Neutrophil (primary cell): Measurements from ENCODE around the gene ASPA.

ENCODE experiments used
- H3K27ac ChIP-seq: fragments of 200-600 bp; sonication (generic); 2 replicates; pipeline ENCODE4 v1.5.1; 2016; ENCODE audit warnings: mild to moderate bottlenecking, moderate library complexity
- H3K27me3 ChIP-seq: fragments of 200-600 bp; sonication (generic); 2 replicates; pipeline ENCODE4 v1.6.0; 2016; ENCODE audit warnings: mild to moderate bottlenecking
- H3K36me3 ChIP-seq: fragments of 200-600 bp; sonication (generic); 2 replicates; pipeline ENCODE4 v1.5.1; 2017
- H3K4me1 ChIP-seq, 2 experiments: fragments of 200-600 bp in 1 of 2; sonication (generic) in 1 of 2; 1 replicate in 1 of 2; 2 replicates in 1 of 2; pipeline versions ENCODE4 v1.5.1 to v1.6.1; 2013 to 2016; ENCODE audit warnings: low read depth in 1 of 2, low read length in 1 of 2, mild to moderate bottlenecking in 1 of 2, moderate library complexity in 1 of 2; ENCODE audit not compliant: control insufficient read depth in 1 of 2, insufficient read depth in 1 of 2
- H3K4me3 ChIP-seq, 2 experiments: fragments of 200-600 bp in 1 of 2; sonication (generic) in 1 of 2; 1 replicate in 1 of 2; 2 replicates in 1 of 2; pipeline ENCODE4 v1.5.1; 2013 to 2016; ENCODE audit warnings: low read depth in 1 of 2, low read length in 1 of 2, mild to moderate bottlenecking in 1 of 2, moderate library complexity in 1 of 2
- H3K9me3 ChIP-seq: fragments of 200-600 bp; sonication (generic); 2 replicates; pipeline ENCODE4 v1.5.1; 2016
- CTCF ChIP-seq: fragments of 200-600 bp; sonication (generic); IDR thresholded peaks from 2 replicates; pipeline ENCODE4 v1.5.1; 2016; ENCODE audit warnings: antibody characterized with exemption

Gene ASPA

GRCh38 chr17:3549610-3550162, 73.9 kb downstream of the ASPA start:
- no peaks in the 10 kb centered on the region for H3K9me3 ChIP-seq
- H3K36me3 ChIP-seq: no peaks in the 10 kb centered on the region
- H3K27ac ChIP-seq: no peak overlapping the region
- no peak for TF ChIP-seq CTCF
- no peak overlapping the region for H3K4me3 ChIP-seq
- no peaks in the 10 kb centered on the region for H3K4me1 ChIP-seq
- H3K27me3 ChIP-seq: no peaks in the 10 kb centered on the region

- Histone ChIP-seq H3K9me3 (no peaks in the 10 kb centered on the region), H3K36me3 (no peaks in the 10 kb centered on the region), H3K4me1 (no peaks in the 10 kb centered on the region), H3K27me3 (no peaks in the 10 kb centered on the region), H3K4me3 (no peak overlapping the region), H3K27ac (no peak overlapping the region)
- TF ChIP-seq CTCF: no peak
These were observed 75.4 kb downstream of the ASPA start for GRCh38 chr17:3551189-3551588.

DNA sequence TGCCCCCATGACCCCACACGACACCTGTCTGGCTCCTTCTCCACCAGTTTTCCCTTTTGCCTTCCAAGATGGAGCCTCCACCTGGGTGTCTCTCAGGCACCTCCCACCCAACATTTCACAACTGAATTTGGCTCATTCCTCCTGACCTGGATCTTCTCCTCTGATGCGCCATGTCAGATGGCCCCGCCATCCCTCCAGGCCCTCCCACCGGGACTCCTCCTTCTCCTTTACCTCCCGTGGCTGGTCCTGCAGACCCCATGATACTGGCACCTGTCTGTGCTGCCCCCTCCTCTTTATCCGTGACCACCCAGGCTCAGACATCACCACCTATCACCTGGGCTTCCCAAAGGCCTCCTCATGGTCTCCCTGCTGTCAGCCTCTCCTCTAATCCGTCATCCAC, 77.1 kb downstream of the ASPA start:
- Histone ChIP-seq H3K4me3 (no peak overlapping the region), H3K4me1 (no peaks in the 10 kb centered on the region), H3K36me3 (no peaks in the 10 kb centered on the region), H3K27ac (no peak overlapping the region), H3K9me3 (no peaks in the 10 kb centered on the region), H3K27me3 (no peaks in the 10 kb centered on the region)
- no peak for TF ChIP-seq CTCF
